K562 (cell line): ENCODE data around the gene BCR. TPM values are rescaled to one million over a fixed set of nuclear protein-coding genes. Genes with fewer than 3 reads are reported as not detected.

Experiments
- ATAC-seq: fragments of 200-7000 bp; cut with Tn5 transposase; 3 replicates; pipeline ENCODE4 v1.9.1; 2020; ENCODE audit warnings: moderate library complexity
- BruUV-seq: library from RNA; stranded (reverse); fragments of 400-500 nt; replicated peaks from 2 replicates; lab custom pipeline; 2021; lab: Mats Ljungman, UMichigan
- CTCF ChIA-PET: fragments of 300-600 bp; formaldehyde crosslinking; extraction: SDS; loops from one replicate; lab custom pipeline; 2021; ENCODE audit warnings: low intra/inter-chr PET ratio; lab: Yijun Ruan, JAX
- POLR2A ChIA-PET: fragments of 300-600, 350-650 bp; sonication (Branson Sonifier 250); formaldehyde crosslinking; extraction: SDS; loops from one replicate; lab custom pipeline; 2021; ENCODE audit warnings: antibody characterized with exemption, inconsistent platforms; lab: Yijun Ruan, JAX
- DNase-seq, 4 experiments: peaks; one replicate each; pipeline versions ENCODE4 v3.0.0 to v3.0.0-alpha.2; 2011 to 2018; ENCODE audit warnings: low spot score in 3 of 4, mixed read lengths in 3 of 4; ENCODE audit errors: extremely low read depth in 1 of 4
- FAIRE-seq: peaks from 2 replicates; lab custom pipeline; 2011; peaks lifted over from hg19 to GRCh38; lab: Jason Lieb, UNC
- H2AFZ ChIP-seq: 2 replicates; pipeline ENCODE4 v1.6.0; 2011; ENCODE audit warnings: low read depth, low read length, control low read depth, inconsistent platforms
- H3K27ac ChIP-seq: fragments of 200-600 bp; 3 replicates; pipeline ENCODE4 v1.8.0; 2011; ENCODE audit warnings: low read depth, mild to moderate bottlenecking, control low read depth, inconsistent platforms, low read length, moderate library complexity, mixed read lengths; ENCODE audit errors: extremely low read depth
- H3K27me3 ChIP-seq, 2 experiments: fragments of 300-600 bp in 1 of 2; 2 replicates in 1 of 2; 3 replicates in 1 of 2; pipeline versions ENCODE4 v1.6.0 to v1.8.0; 2011; ENCODE audit warnings: inconsistent platforms in 2 of 2, low read length in 2 of 2, mild to moderate bottlenecking in 1 of 2, mixed read lengths in 1 of 2, moderate library complexity in 1 of 2; ENCODE audit not compliant: control insufficient read depth in 2 of 2, insufficient read depth in 2 of 2
- H3K36me3 ChIP-seq: fragments of 300-600 bp; 3 replicates; pipeline ENCODE4 v1.8.0; 2011; ENCODE audit warnings: mild to moderate bottlenecking, low read length, inconsistent platforms; ENCODE audit not compliant: control insufficient read depth, insufficient read depth
- H3K4me1 ChIP-seq, 2 experiments: fragments of 200-600 bp in 1 of 2; replicated peaks in 1 of 2; 2 replicates in 1 of 2; 3 replicates in 1 of 2; pipeline versions ENCODE4 v1.5.1 to v1.8.0; 2011; ENCODE audit warnings: inconsistent platforms in 2 of 2, low read length in 2 of 2, mild to moderate bottlenecking in 1 of 2, mixed read lengths in 1 of 2, moderate library complexity in 1 of 2; ENCODE audit not compliant: control insufficient read depth in 2 of 2, insufficient read depth in 2 of 2
- H3K4me2 ChIP-seq: 2 replicates; pipeline ENCODE4 v1.6.1; 2011; ENCODE audit warnings: low read length, control low read depth, inconsistent platforms, mixed read lengths; ENCODE audit not compliant: insufficient read depth
- H3K4me3 ChIP-seq: fragments of 200-600 bp; sonication (generic), shearing (Covaris generic); 2 replicates; pipeline ENCODE4 v1.5.1; 2016; ENCODE audit warnings: control low read depth, inconsistent platforms
- H3K79me2 ChIP-seq: fragments of 200-600 bp; 3 replicates; pipeline ENCODE4 v1.8.0; 2011; ENCODE audit warnings: low read length, inconsistent platforms; ENCODE audit not compliant: control insufficient read depth, insufficient read depth
- H3K9ac ChIP-seq, 2 experiments: 2 replicates each; pipeline versions ENCODE4 v1.6.0 to v1.6.1; 2011; ENCODE audit warnings: low read depth in 2 of 2, low read length in 2 of 2, control low read depth in 1 of 2, inconsistent platforms in 1 of 2, mild to moderate bottlenecking in 1 of 2, mixed read lengths in 1 of 2; ENCODE audit not compliant: insufficient read depth in 1 of 2
- H3K9me1 ChIP-seq: one replicate; pipeline ENCODE4 v1.6.0; 2011; ENCODE audit warnings: inconsistent platforms, mild to moderate bottlenecking, low read length, moderate library complexity; ENCODE audit not compliant: control insufficient read depth, insufficient read depth
- H3K9me3 ChIP-seq: replicated peaks from 2 replicates; pipeline ENCODE4 v1.5.1; 2011; ENCODE audit warnings: low read depth, low read length, inconsistent platforms; ENCODE audit not compliant: control insufficient read depth, insufficient read depth
- H4K20me1 ChIP-seq: replicated peaks from 2 replicates; pipeline ENCODE4 v1.6.1; 2011; ENCODE audit warnings: low read length, inconsistent platforms, mixed read lengths; ENCODE audit not compliant: control insufficient read depth, insufficient read depth
- CAMTA2 ChIP-seq: fragments of 250-450 bp; sonication (Bioruptor Pico); conservative IDR thresholded peaks from 2 replicates; pipeline ENCODE4 v1.5.1; 2022
- CBX3 ChIP-seq, 2 experiments: IDR thresholded peaks; 1 replicate in 1 of 2; 2 replicates in 1 of 2; pipeline ENCODE4 v1.6.1; 2012; ENCODE audit warnings: inconsistent platforms in 2 of 2, low read length in 2 of 2, borderline replicate concordance in 1 of 2, control low read depth in 1 of 2
- ETV6 ChIP-seq, 3 experiments: fragments of 150-350 bp in 1 of 3; sonication (generic) in 1 of 3; formaldehyde crosslinking in 1 of 3; IDR thresholded peaks; 2 replicates each; pipeline versions ENCODE4 v1.6.1 to v1.8.0; 2014 to 2022; ENCODE audit warnings: borderline replicate concordance in 2 of 3, low read depth in 2 of 3, antibody characterized with exemption in 1 of 3, low read length in 1 of 3, mild to moderate bottlenecking in 1 of 3, missing genetic modification reagents in 1 of 3
- HMGXB4 ChIP-seq: sonication (generic); formaldehyde crosslinking; IDR thresholded peaks from 2 replicates; pipeline ENCODE4 v1.8.1; 2023; ENCODE audit warnings: mild to moderate bottlenecking, missing genetic modification reagents
- KDM1A ChIP-seq, 2 experiments: fragments of 450-650 bp; IDR thresholded peaks; 2 replicates each; pipeline ENCODE4 v1.6.1; 2016; ENCODE audit warnings: mild to moderate bottlenecking in 2 of 2
- PTRF ChIP-seq: fragments of 450-650 bp; IDR thresholded peaks from 2 replicates; pipeline ENCODE4 v1.6.1; 2016; ENCODE audit warnings: mild to moderate bottlenecking, missing genetic modification characterization, missing compliant biosample characterization
- RFX1 ChIP-seq: fragments of 450-650 bp; IDR thresholded peaks from 2 replicates; pipeline ENCODE4 v1.6.1; 2016; ENCODE audit warnings: mild to moderate bottlenecking, moderate library complexity
- STAT6 ChIP-seq: sonication (generic); formaldehyde crosslinking; IDR thresholded peaks from 2 replicates; pipeline ENCODE4 v1.8.1; 2023; ENCODE audit warnings: mild to moderate bottlenecking, missing genetic modification reagents
- TCF7L2 ChIP-seq: fragments of 150-350 bp; IDR thresholded peaks from 2 replicates; pipeline ENCODE4 v1.6.1; 2016; ENCODE audit warnings: low read depth, mild to moderate bottlenecking, low read length, moderate library complexity
- ZFPM2 ChIP-seq: fragments of 250-450 bp; sonication (Bioruptor Pico); IDR thresholded peaks from 2 replicates; pipeline ENCODE4 v1.5.1; 2022; ENCODE audit warnings: mild to moderate bottlenecking
- ZNF263 ChIP-seq: sonication (generic); formaldehyde crosslinking; IDR thresholded peaks from 2 replicates; pipeline ENCODE4 v1.8.0; 2022; ENCODE audit warnings: mild to moderate bottlenecking, missing genetic modification reagents, borderline replicate concordance
- ZNF707 ChIP-seq: fragments of 250-450 bp; sonication (Bioruptor Pico); conservative IDR thresholded peaks from 2 replicates; pipeline ENCODE4 v1.8.0; 2022; ENCODE audit warnings: inconsistent platforms, mild to moderate bottlenecking, moderate library complexity
- WGBS: fragments of 100-300 bp; shearing (Covaris generic); methylation state at CpG from one replicate; pipeline ENCODE4 v1.1.6; 2016; ENCODE audit warnings: low coverage, mixed read lengths; ENCODE audit not compliant: insufficient coverage; ENCODE audit errors: missing lambda C conversion rate; 5-methylcytosine and 5-hydroxymethylcytosine counted together
- in situ Hi-C: fragments of 300-500 bp; cut with MboI; formaldehyde crosslinking; loops from 4 replicates; pipeline ENCODE4 v1.15.0; 2018; ENCODE audit warnings: inconsistent platforms, mixed read lengths
- intact Hi-C: fragments of 100-400 bp; cut with micrococcal nuclease; formaldehyde crosslinking; loops from 2 replicates; pipeline ENCODE4 v1.14.2; 2022
- polyA plus RNA-seq, 8 experiments: library from polyadenylated mRNA; depleted of rRNA in 4 of 8; stranded (reverse) in 5 of 8; unstranded in 3 of 8; fragments of >200 nt; fragmentation: Nextera tagmentation in 2 of 8; fragmentation: Illumina TruSeq in 1 of 8; extraction: Ambion mirVana in 2 of 8; extraction: Trizol in 1 of 8; gene quantifications; 2 replicates each; pipeline versions ENCODE4 v1.2.1 to v1.2.3, GENCODE V29; 2011 to 2014; ENCODE audit warnings: inconsistent platforms in 1 of 8, missing spikeins in 1 of 8
- total RNA-seq, 7 experiments: library from RNA; depleted of rRNA in 6 of 7; stranded (reverse); fragments of >200 nt in 6 of 7; fragmentation: Illumina TruSeq in 2 of 7; extraction: Trizol in 2 of 7; gene quantifications; 2 replicates each; pipeline versions ENCODE4 v1.2.1 to v1.2.3, GENCODE V29; 2011 to 2021; ENCODE audit warnings: low replicate concordance in 1 of 7
- TF ChIP-seq, protein P1 (sequence below): sonication (generic); formaldehyde crosslinking; IDR thresholded peaks from 2 replicates; pipeline ENCODE4 v1.8.1; 2023; ENCODE audit warnings: mild to moderate bottlenecking, missing genetic modification reagents, moderate library complexity

The BCR gene
- total and polyA plus RNA-seq, 9 of the 15 experiments (the other 6 are each of a cell fraction or from before 2014, with no cell fraction given) = 0.41 to 150 (median 45.6) TPM

DNA sequence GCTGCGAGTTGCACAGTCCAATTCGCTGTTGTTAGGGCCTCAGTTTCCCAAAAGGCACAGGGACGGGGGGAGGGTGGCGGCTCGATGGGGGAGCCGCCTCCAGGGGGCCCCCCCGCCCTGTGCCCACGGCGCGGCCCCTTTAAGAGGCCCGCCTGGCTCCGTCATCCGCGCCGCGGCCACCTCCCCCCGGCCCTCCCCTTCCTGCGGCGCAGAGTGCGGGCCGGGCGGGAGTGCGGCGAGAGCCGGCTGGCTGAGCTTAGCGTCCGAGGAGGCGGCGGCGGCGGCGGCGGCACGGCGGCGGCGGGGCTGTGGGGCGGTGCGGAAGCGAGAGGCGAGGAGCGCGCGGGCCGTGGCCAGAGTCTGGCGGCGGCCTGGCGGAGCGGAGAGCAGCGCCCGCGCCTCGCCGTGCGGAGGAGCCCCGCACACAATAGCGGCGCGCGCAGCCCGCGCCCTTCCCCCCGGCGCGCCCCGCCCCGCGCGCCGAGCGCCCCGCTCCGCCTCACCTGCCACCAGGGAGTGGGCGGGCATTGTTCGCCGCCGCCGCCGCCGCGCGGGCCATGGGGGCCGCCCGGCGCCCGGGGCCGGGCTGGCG, at the start of gene BCR (continued):
- TF ChIP-seq ZFPM2 = no peak
- no peak for TF ChIP-seq ZNF263 (CRISPR knock-in tag)
- TF ChIP-seq HMGXB4 (CRISPR knock-in tag) = peak; percentile 97

- ATAC-seq (peak; percentile 4), FAIRE-seq (no peak), DNase-seq (peak in 3 of 4 experiments; percentile 45 to 55 (median 50))
- H2AFZ ChIP-seq = no peak overlapping the region
- H3K36me3 ChIP-seq = no peaks in the 10 kb centered on the region
- H3K4me3 ChIP-seq = no peak overlapping the region
- H3K79me2 ChIP-seq = no peaks in the 10 kb centered on the region
- in situ Hi-C loops (no loop called here), intact Hi-C loops (no loop called here)
- H3K4me1 ChIP-seq = 0 out of 5 replicates have a peak, but pooled peaks cover 0 to 3% of the 10 kb centered on the region in 2 experiments
- H3K9ac ChIP-seq = peak overlapping the region in 1 of 2 experiments; percentile 3; a peak in 1 of 4 replicates
- WGBS = 1% methylated on average over 3 of the region's 3 CpGs
- no TSS peak for BruUV-seq
- no peak overlapping the region for H3K4me2 ChIP-seq
- ChIA-PET CTCF (interaction anchor here (0.5 to 12.0 kb wide), 5 partner anchors 151 to 293 kb away, joined by 3 to 549 read pairs (median 4); no protein-coding TSS in a partner anchor), POLR2A (interaction anchor here (0.6 to 8.6 kb wide), 8 partner anchors 9 to 355 kb away, joined by 3 to 74 read pairs (median 8); partner anchors contain the start of genes RAB36 and RSPH14)
- H3K9me1 ChIP-seq = peaks cover 4% of the 10 kb centered on the region
- no peaks in the 10 kb centered on the region for H3K9me3 ChIP-seq
- peaks cover 50 to 76% of the 10 kb centered on the region in 2 experiments for H3K27me3 ChIP-seq
- H4K20me1 ChIP-seq = peaks cover 53% of the 10 kb centered on the region
- no peak overlapping the region for H3K27ac ChIP-seq
- TF ChIP-seq PTRF = no peak
- TF ChIP-seq CAMTA2 (CRISPR knock-in tag) = no peak
- no peak for TF ChIP-seq RFX1
- TF ChIP-seq CBX3 (IDR thresholded peaks at IDR 0.05; ENCODE audit: borderline replicate concordance in 1 of 2, low read length in 2 of 2) = no peak
- TF ChIP-seq, protein P1, sequence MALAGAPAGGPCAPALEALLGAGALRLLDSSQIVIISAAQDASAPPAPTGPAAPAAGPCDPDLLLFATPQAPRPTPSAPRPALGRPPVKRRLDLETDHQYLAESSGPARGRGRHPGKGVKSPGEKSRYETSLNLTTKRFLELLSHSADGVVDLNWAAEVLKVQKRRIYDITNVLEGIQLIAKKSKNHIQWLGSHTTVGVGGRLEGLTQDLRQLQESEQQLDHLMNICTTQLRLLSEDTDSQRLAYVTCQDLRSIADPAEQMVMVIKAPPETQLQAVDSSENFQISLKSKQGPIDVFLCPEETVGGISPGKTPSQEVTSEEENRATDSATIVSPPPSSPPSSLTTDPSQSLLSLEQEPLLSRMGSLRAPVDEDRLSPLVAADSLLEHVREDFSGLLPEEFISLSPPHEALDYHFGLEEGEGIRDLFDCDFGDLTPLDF (CRISPR knock-in tag) = 0 out of 2 replicates have a peak, but pooled peaks have one; percentile 35
- TF ChIP-seq ZNF707 (CRISPR knock-in tag) = no peak
- no peak for TF ChIP-seq TCF7L2
- peak; percentile 74; the same call in 1 of the 2 replicates for TF ChIP-seq STAT6
- no peak for TF ChIP-seq KDM1A (IDR thresholded peaks at IDR 0.05)
- 0 out of 4 replicates have a peak, but pooled peaks of 1 of the 2 experiments have one; percentile 27 for TF ChIP-seq ETV6 (IDR thresholded peaks at IDR 0.05; ENCODE audit: borderline replicate concordance in 1 of 2, low read depth in 2 of 2, low read length in 1 of 2)
- TF ChIP-seq ETV6 (CRISPR knock-in tag; IDR thresholded peaks at IDR 0.05; ENCODE audit: borderline replicate concordance) = no peak
Observed at GRCh38 chr22:23130697-23131096, 49.6 kb upstream of the BCR start.
